AG09309 (cell line): ENCODE results near the gene MN1.

Experiments
- DNase-seq: peaks from one replicate; pipeline ENCODE4 v3.0.0-alpha.2; 2010; ENCODE audit warnings: low read depth
- H3K4me3 ChIP-seq: 2 replicates; pipeline ENCODE4 v1.5.1; 2011; ENCODE audit warnings: mild to moderate bottlenecking, low read depth, low read length, moderate library complexity; ENCODE audit not compliant: control insufficient read depth
- TF ChIP-seq, protein P1 (sequence below): IDR thresholded peaks from 2 replicates; pipeline ENCODE4 v1.5.1; 2011; ENCODE audit warnings: mild to moderate bottlenecking, low read depth, low read length, inconsistent platforms; ENCODE audit not compliant: insufficient read depth, control insufficient read depth; ENCODE audit errors: missing control alignments

MN1 gene

DNA sequence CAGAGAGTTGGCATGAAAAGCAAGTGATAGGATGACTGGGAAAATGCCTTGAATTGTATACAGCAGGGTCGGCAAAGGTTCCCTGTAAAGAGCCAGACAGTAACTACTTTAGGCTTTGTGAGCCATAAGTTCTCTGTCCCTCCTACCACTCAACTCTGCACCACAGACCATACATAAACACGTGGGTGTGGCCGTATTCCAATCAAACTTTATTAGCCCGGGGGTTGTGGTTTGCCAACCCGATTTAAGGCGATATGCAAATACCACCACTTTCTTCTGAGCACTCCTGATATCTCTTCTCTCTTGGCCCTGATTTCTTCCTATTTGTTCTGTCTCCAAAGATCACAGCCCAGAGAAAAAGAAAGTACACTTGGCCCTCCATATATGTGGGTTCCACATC is 87.5 kb downstream of the MN1 start:
- H3K4me3 ChIP-seq, result no peak overlapping the region
- DNase-seq, result no peak
- TF ChIP-seq, protein P1, sequence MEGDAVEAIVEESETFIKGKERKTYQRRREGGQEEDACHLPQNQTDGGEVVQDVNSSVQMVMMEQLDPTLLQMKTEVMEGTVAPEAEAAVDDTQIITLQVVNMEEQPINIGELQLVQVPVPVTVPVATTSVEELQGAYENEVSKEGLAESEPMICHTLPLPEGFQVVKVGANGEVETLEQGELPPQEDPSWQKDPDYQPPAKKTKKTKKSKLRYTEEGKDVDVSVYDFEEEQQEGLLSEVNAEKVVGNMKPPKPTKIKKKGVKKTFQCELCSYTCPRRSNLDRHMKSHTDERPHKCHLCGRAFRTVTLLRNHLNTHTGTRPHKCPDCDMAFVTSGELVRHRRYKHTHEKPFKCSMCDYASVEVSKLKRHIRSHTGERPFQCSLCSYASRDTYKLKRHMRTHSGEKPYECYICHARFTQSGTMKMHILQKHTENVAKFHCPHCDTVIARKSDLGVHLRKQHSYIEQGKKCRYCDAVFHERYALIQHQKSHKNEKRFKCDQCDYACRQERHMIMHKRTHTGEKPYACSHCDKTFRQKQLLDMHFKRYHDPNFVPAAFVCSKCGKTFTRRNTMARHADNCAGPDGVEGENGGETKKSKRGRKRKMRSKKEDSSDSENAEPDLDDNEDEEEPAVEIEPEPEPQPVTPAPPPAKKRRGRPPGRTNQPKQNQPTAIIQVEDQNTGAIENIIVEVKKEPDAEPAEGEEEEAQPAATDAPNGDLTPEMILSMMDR, result no peak

DNA sequence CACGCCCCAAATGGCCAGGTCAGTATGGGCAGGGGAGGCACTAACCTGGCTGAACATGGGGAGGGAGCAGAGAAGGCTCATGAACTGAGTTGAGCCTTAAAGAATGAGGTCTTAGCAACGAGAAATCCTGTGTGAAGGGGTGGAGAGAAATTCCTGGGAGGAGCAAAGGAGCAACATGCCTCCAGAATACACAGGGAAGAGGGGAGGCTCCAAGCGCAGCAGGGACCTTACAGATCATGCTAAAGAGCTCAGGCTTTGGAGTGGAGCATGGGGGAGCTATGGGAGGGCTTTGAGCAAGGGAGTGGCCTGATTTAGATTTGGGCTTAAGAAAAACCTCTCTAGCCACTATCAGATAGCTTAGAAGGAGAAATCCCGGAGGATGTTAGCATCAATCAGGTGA is 88.1 kb downstream of the MN1 start:
- TF ChIP-seq, protein P1, result no peak

DNA sequence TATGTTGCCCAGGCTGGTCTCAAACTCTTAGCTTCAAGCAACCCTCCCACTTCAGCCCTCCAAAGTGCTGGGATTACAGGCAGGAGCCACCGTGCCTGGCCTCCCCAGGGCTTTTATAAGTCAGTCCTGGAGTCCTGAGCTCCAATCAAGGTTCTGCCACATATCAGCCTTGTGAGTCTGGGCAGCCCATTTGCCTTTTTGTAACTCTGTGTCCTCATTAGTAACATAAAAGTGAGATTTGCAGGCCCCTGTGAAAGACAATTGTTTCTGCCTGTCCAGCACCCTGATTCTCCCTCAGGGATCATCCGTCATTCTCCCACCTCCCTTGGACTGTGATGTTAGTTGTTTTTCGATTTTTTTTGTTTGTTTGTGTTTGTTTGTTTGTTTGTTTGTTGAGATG is 89.8 kb downstream of the MN1 start:
- TF ChIP-seq, protein P1, result no peak
- H3K4me3 ChIP-seq, result no peak overlapping the region
- no peak for DNase-seq

More for the DNA sequence above, 88.1 kb downstream of the MN1 start:
- no peak for DNase-seq
- H3K4me3 ChIP-seq, result no peak overlapping the region

DNA sequence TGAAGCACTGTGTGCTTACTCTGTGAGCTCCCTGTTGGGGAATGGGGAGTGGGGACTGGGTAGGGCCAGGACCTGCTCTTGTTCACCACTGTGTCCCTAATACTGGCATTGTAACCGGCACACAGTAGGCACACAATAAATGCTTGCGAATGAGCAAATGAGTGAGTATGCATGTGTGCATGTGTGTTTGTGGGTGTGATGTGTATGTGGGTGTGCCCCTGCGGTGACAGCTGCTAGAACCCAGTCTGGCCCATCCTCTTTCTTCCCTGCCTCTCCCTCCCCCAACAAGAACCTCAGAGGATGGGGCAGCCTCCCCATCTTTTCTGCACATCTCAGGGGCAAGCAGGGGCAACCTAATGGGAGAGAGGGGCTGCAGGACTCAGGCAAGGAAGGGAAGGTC is 90.5 kb downstream of the MN1 start:
- DNase-seq, result no peak
- no peak overlapping the region for H3K4me3 ChIP-seq
- TF ChIP-seq, protein P1, result no peak

DNA sequence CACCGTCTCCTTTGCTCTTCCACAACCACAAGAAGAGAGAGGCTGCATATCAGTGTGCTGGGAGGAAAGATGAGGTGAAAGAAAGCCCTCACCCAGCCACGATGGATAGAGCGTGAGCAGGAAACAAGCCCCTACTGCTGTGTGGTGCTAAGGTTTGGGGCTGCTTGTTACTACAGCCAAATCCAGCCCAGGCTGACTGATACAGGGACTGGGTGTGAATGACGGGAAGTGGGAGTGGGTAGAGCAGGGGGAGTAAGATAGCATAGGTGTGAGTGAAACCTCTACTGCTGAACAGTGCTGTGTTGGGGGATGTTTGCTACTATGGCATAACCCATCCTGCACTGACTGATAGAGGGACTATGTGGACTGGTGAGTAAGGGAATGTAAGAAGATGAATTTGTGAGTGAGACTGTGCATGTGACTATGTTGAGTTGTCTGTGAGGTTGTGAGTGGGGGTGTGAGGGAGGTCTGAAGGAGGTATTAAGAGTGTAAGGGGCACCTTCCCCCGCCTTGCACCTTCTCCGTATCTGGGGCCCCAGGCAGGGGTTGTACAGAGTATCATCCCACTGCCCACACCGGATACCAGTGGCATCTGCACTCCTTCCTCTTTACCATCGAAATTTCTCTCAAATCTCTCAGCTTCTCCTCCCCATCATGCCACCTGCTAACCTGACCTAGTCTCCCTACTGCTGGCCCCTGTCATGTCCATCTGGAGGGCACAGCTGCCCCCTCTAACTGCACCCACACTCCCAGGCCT is 91.5 kb downstream of the MN1 start:
- TF ChIP-seq, protein P1, result no peak
- no peak for DNase-seq
- no peak overlapping the region for H3K4me3 ChIP-seq

DNA sequence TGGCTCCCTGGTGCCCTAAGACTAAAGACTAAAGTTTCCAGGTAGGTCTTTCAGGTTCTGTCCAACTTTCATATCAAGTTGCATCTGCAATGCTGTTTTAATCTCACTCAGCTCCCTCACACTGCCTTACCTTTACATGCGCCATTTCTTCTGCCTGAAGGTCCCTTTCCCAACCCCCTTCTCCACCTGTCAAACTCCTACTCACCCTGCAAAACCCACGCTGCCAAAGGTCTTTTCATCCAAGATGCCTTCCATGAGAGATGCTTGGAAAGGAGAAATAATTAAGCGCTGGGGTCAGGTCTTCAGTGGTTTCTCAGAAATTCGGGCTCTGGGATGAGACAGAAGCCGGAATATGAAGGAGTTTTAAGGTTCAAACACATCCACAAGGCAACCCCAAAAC is 95.1 kb downstream of the MN1 start:
- DNase-seq, result no peak
- no peak overlapping the region for H3K4me3 ChIP-seq
- TF ChIP-seq, protein P1, result no peak

DNA sequence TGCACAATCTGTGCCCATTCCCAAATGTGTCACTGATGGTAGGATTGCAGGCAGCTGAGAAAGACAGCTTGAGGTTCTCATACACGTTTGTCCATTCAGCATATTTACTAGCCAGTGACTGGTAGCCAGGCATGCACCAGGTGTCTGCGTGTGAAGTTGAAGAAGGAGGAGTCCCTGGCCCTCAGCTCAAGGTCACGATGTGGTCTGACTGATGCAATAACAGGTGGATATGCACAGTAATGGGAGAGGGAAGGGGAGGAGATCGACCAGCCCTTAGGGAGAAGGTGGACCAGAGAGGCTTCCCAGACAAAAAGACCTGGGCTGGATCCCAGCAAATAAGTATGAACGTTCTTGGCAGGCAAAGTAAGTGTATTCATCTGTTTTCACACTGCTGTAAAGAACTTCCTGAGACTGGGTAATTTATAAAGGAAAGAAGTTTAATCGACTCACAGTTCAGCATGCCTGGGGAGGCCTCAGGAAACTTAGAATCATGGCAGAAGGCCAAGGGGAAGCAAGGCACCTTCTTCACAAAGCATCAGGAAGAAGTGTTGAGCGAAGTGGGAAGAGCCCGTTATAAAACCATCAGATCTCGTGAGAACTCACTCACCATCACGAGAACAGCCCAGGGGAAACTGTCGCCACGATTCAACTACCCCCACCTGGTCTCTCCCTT is 96.0 kb downstream of the MN1 start:
- TF ChIP-seq, protein P1, result no peak

More for the DNA sequence above, 96.0 kb downstream of the MN1 start:
- no peak overlapping the region for H3K4me3 ChIP-seq
- no peak for DNase-seq
